COR-L47 (cell line): ENCODE results near the gene VPS35L.
"Not testable (repeated sequence)": the region's sequence is repeated elsewhere in the genome, so short reads cannot be mapped to it uniquely, and the experiment has no call there.

Experiments
- DNase-seq: peaks from one replicate; lab custom pipeline; 2025; lab: John Stamatoyannopoulos, UW

The VPS35L gene

GRCh38 chr16:19528666-19529065, 26.8 kb upstream of the VPS35L start:
- no peak for DNase-seq

GRCh38 chr16:19532601-19533000, 22.9 kb upstream of the VPS35L start:
- DNase-seq = peak; percentile 17

GRCh38 chr16:19540241-19540970, 15.1 kb upstream of the VPS35L start:
- DNase-seq = no peak

GRCh38 chr16:19542138-19542821, 13.2 kb upstream of the VPS35L start:
- DNase-seq = peak; percentile 91

- not testable (repeated sequence) for DNase-seq
These were observed 12.1 kb upstream of the VPS35L start for GRCh38 chr16:19543278-19543996.

- DNase-seq = no peak
These were observed 7.4 kb upstream of the VPS35L start for GRCh38 chr16:19548144-19548543.

GRCh38 chr16:19549673-19550072, 5.8 kb upstream of the VPS35L start:
- DNase-seq = no peak

GRCh38 chr16:19555938-19556771, 652 bp downstream of the VPS35L start:
- DNase-seq = peak; percentile 3

GRCh38 chr16:19559242-19559910, 3.9 kb downstream of the VPS35L start:
- DNase-seq = peak; percentile 26

- no peak for DNase-seq
These were observed 4.6 kb downstream of the VPS35L start for GRCh38 chr16:19560078-19560477.

GRCh38 chr16:19563377-19563776, 7.9 kb downstream of the VPS35L start:
- no peak for DNase-seq

GRCh38 chr16:19566362-19566761, 10.9 kb downstream of the VPS35L start:
- DNase-seq = no peak

GRCh38 chr16:19567560-19567959, 12.1 kb downstream of the VPS35L start:
- DNase-seq = no peak

- no peak for DNase-seq
These were observed 18.5 kb downstream of the VPS35L start for GRCh38 chr16:19573997-19574396.

GRCh38 chr16:19574615-19575014, 19.1 kb downstream of the VPS35L start:
- no peak for DNase-seq

- no peak for DNase-seq
These were observed 23.0 kb downstream of the VPS35L start for GRCh38 chr16:19578378-19578971.

- no peak for DNase-seq
These were observed 26.7 kb downstream of the VPS35L start for GRCh38 chr16:19582050-19582831.

GRCh38 chr16:19583665-19584300, 28.3 kb downstream of the VPS35L start:
- DNase-seq = peak; percentile 42

GRCh38 chr16:19588661-19589060, 33.2 kb downstream of the VPS35L start:
- no peak for DNase-seq

- DNase-seq = no peak
These were observed 33.6 kb downstream of the VPS35L start for GRCh38 chr16:19589106-19589505.
